Renal cortex interstitium (tissue), 11 donors: ENCODE data around the gene PFKFB4. TPM values are rescaled to one million over a fixed set of nuclear protein-coding genes. Genes with fewer than 3 reads are reported as not detected.
A peak's percentile ranks its signal among the peaks of the same experiment; 100 is the strongest.
"Not testable (repeated sequence)": the region's sequence is repeated elsewhere in the genome, so short reads cannot be mapped to it uniquely, and the experiment has no call there.

Source experiments
- DNase-seq, 11 donors: peaks; one replicate each; pipeline ENCODE4 v3.0.0-alpha.2; 2013; ENCODE audit warnings: low read depth in 9 of 11, low spot score in 4 of 11; ENCODE audit errors: extremely low read depth in 1 of 11
- polyA plus RNA-seq, 3 donors: library from polyadenylated mRNA; unstranded; fragments of 120-200 nt; gene quantifications; one replicate each; pipeline ENCODE4 v1.2.1, GENCODE V29; 2013; ENCODE audit not compliant: insufficient read length in 3 of 3

The PFKFB4 gene
- polyA plus RNA-seq, 3 donors: 4.0 to 12.8 (median 5.2) TPM

GRCh38 chr3:48507256-48508061 lies 49.1 kb downstream of the PFKFB4 start:
- peak in 5 of 11 donors; percentile 22 to 41 (median 28) for DNase-seq

DNA sequence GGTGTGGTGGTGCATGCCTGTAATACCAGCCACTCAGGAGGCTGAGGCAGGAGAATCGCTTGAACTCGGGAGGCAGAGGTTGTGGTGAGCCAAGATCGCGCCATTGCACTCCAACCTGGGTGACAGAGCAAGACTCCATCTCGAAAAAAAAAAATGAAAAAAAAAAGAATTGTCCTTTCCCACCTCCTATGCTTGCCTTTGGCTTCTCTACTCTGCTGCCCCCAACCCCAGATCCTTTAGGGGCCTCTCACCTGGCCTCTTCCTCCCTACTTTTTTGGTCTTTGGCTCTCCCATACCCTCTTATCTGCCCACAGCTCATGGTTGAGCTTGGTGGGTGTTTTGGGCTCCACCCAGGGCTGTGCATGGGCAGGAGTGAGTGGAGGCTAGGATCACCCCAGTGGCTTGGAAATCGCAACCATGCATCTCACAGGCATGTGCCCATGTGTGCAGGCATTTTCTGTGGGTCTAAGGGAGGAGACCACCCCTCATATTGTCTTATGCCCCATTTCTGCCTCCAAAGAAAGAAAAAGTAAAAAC lies 50.6 kb downstream of the PFKFB4 start:
- DNase-seq: no peak

DNA sequence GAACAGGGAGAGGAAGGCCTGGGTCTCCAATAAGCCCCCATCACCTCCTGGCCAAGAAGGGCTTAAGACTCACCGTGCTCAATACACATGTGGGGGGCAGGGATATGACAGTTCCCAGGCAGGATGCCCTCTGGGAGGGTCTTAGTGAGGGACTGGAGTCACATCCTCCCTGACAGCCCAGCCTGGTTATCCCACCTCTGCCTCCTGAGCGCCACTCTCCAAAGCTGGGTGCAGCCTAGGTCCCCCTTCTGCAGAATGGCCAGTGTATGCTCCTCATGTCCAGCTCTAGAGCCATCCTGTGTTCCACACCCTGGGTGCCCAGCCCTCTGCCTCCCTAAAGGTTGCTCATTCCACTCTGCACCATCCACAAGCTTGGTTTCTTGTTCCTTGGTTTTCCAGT lies 51.5 kb downstream of the PFKFB4 start:
- DNase-seq: no peak

DNA sequence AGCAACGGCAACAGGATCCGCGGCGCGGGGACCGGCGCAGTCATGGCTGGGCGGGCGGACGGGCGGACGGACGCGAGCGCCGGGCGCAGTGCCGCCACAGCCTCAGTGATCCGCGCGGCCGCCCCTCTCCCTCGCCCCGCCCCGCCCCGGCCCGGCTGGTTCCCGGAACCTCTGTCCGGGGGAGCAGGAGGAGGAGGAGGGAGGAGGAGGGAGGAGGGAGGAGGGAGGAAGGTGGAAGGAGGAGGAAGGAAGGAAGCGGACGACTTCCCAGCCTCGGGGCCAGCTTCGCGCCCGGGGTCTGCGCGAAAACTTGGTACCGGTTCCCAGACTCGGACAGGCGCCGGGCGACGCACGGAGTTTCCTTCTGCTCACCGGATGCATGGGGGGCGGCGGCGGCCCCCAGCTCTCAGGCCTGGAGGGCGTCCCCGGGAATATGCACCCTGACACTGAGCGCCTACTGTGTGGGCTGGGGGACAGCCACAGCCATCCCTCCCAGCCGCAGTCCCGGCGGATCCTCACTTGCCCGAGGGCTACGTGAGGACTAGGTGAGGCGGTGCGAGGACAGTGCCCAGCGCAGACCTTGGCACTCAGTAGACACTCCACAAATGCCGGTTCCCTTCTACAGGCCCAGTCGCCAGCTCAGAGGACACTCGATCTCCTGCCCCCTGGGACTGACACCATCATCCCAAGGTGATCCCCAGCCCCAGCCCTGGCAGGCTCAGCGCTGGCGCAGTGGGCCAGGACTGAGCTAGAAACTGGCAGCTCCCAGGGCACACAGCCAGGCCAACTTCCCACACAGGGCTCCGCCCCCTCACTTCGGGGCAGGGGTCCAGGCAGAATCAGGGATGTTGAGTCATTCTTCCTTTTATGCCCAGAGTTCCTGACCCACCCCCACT lies 52.3 kb downstream of the PFKFB4 start, which contains the start of gene SHISA5:
TSS of gene SHISA5 (minus strand) at position 124 of the 896 bp plus-strand sequence. CDS start at position 44, 80 bp downstream.
- peak in 8 of 11 donors; percentile 30 to 68 (median 50) for DNase-seq

GRCh38 chr3:48503401-48504050 lies 53.1 kb downstream of the PFKFB4 start:
- peak in 2 of 11 donors; percentile 13 to 17 for DNase-seq

DNA sequence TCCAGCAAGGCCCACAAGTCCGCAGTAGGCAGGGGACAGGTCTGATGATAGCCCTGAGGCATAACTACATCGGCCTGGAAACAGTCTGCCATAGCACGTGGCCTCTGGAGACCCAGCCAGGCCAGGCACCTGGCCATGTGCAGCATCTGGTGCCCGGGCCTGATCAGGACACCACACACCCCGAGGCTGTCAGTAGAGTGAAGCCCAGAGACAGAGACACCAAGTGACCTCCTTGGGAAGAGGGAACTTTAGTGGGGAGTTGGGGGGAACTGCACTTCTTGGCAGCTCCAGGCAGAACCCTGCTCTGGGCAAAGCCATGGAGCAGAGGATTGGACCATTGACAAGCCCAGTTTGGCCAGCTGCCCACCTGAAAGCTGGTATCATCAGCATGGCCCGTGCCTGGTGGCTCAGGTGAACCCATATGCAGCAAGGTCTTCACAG lies 53.9 kb downstream of the PFKFB4 start:
- DNase-seq: no peak

DNA sequence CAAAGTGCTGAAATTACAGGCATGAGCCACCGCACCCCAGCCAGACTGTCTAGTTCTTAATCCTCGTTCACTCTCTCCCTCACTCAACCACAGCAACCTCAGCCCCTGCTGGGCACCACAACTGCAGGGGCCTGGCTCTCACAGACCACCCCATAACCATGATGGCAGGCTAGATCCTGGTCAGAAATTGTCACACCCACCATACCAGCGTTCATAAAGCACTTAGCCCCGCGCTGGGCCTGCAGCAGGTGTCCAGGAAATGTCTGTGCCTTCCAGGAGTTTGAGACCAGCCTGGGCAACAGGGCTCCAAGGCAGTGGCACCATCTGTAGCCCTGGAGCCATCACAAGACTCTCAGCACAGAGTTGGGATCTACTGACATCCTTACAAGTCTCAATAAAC lies 54.5 kb downstream of the PFKFB4 start:
- DNase-seq: no peak

GRCh38 chr3:48501196-48501595 lies 55.4 kb downstream of the PFKFB4 start:
- DNase-seq: no peak

GRCh38 chr3:48500656-48501055 lies 55.9 kb downstream of the PFKFB4 start:
- no peak for DNase-seq

DNA sequence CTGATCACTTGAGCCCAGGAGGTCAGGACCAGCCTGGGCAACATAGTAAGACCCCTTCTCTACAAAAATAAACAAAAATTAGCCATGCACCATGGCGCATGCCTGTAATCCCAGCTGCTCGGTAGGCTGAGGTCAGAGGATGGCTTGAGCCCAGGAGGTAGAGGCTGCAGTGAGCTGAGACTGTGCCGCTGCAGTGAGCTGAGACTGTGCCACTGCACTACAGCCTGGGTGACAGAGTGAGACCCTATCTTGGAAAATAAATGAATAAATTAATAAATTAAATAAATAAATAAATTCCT lies 63.5 kb downstream of the PFKFB4 start:
- DNase-seq: no peak

DNA sequence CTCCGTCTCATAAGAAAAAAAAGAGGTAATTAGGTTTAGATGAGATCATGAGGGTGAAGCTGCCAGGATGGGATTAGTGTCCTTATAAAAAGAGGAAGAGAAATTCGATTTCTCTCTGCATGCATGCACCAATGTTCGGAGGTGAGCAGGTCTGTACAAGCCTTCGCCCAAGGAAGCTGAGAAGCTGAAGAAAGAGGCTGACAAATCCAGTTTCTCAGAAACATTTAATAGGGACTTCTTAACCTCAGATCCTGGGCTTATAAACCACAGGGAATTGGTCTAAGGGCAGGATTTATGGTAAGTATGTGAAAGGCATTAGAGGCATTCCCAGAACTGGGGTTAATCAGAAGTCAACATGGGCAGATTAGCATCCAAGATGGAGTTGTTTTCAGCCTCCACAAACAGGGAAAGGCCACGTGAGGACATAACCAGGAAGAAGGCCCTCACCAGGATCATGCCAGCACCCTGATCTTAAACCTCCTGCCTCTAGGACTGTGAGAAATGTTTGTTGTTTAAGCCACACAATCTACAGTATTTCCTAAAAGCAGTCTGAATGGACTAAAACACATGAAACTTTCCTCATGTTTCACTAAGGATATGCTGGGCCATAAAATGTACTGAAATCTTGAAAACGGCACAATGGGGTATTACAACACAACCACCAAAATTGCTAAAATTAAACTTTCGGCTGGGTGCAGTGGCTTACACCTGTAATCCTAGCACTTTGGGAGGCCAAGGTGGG lies 64.0 kb downstream of the PFKFB4 start:
- DNase-seq: no peak

- no peak for DNase-seq
Measured at GRCh38 chr3:48486952-48487351, 69.7 kb downstream of the PFKFB4 start.

DNA sequence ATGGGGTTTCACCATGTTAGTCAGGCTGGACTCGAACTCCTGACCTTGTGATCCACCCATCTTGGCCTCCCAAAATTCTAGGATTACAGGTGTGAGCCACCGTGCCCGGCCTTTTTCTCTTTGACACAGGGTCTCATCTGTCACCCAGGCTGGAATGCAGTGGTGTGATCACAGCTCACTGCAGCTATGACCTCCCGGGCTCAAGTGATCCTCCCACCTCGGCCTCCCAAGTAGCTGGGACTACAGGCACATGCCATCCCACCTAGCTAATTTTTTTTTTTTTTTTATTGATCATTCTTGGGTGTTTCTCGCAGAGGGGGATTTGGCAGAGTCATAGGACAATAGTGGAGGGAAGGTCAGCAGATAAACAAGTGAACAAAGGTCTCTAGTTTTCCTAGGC lies 73.8 kb downstream of the PFKFB4 start:
- DNase-seq: not testable (repeated sequence)

DNA sequence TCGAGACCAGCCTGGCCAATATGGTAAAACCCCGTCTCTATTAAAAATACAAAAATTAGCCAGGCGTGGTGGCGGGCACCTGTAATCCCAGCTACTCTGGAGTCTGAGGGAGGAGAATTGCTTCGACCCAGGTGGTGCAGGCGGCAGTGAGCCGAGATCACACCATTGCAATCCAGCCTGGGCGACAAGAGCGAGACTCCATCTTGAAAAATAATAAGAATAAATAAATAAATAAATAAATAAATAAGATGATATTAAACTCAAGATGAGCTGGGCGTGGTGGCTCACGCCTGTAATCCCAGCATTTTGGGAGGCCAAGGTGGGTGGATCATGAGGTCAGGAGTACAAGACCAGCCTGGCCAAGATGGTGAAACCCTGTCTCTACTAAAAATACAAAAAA lies 75.7 kb downstream of the PFKFB4 start:
- DNase-seq: not testable (repeated sequence)

DNA sequence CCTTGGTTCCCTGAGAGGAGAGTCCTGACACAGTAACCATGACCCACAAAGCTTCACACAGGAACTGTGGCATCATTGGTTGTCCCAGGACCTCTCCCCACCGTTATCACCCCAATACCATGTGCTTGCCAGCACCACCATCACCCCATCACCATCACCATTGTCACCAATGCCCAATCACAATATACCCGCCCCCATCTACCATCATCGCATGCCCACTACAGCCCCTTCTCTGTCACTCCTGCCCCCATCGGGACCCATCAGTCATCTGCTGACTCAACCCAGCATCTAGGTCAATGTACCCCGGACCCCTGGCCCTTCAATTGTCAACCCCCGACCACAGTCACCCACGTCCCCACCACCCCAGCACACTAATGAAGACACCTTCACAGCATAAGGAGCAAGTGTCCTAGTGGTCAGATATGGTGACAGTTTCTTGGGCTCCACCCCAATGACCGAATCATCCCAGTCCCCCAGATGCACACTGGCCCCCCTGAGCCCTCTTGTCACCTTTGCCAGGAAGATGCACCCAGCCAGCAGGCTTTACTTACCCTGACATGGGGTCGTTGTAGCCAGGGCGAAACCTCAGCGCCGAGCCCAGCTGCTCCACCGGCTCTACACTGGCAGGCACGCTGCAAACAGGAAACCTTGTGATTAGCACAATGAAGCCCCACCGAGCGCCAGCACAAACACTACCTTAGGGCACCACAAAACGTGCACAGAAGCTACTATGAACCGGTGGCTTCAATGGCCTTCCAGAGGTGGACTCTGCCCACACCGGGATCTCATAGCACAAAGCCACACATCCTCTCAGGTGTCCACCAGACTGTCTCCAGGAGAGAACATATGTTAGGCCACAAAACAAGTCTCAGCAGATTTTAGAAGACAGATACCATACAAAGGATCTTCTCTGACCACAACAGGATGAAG lies 77.7 kb downstream of the PFKFB4 start:
- DNase-seq: no peak

GRCh38 chr3:48477959-48478520 lies 78.6 kb downstream of the PFKFB4 start:
- no peak for DNase-seq

GRCh38 chr3:48476426-48477053 lies 80.1 kb downstream of the PFKFB4 start:
- DNase-seq: no peak
